Pancreas (tissue), 10 donors: ENCODE results near the gene FBXO33. TPM values are rescaled to one million over a fixed set of nuclear protein-coding genes. Genes with fewer than 3 reads are reported as not detected.

ENCODE experiments used
- ATAC-seq, 4 donors: fragments of 200-7000 bp; cut with Tn5 transposase; one replicate each; pipeline versions ENCODE4 v1.8.0 to v1.9.1; 2020; ENCODE audit warnings: mild to moderate bottlenecking in 4 of 4, moderate library complexity in 4 of 4
- DNase-seq, 6 donors: peaks; one replicate each; pipeline ENCODE4 v3.0.0-alpha.2; 2020
- FAIRE-seq: peaks from 2 replicates; lab custom pipeline; 2012; peaks lifted over from hg19 to GRCh38; lab: Jason Lieb, UNC
- H3K27ac ChIP-seq, 4 donors: fragments of 200-600 bp; sonication (generic); 1 replicate in 3 of 4; 2 replicates in 1 of 4; pipeline versions ENCODE4 v1.5.0 to v1.8.0; 2020
- H3K27me3 ChIP-seq, 4 donors: fragments of 200-600 bp; one replicate each; pipeline ENCODE4 v1.8.0; 2021
- H3K36me3 ChIP-seq, 3 donors: fragments of 200-600 bp; sonication (generic) in 1 of 3; one replicate each; pipeline versions ENCODE4 v1.5.0 to v1.8.0; 2020 to 2021
- H3K4me1 ChIP-seq, 3 donors: fragments of 200-600 bp; one replicate each; pipeline ENCODE4 v1.8.0; 2021
- H3K4me3 ChIP-seq, 4 donors: fragments of 200-600 bp; sonication (generic) in 2 of 4; one replicate each; pipeline versions ENCODE4 v1.5.0 to v1.8.0; 2020 to 2021
- H3K9me3 ChIP-seq, 4 donors: fragments of 200-600 bp; one replicate each; pipeline ENCODE4 v1.8.0; 2021
- WGBS, 2 donors: extraction: QIAGEN DNeasy Blood & Tissue Kit; methylation state at CpG; one replicate each; pipeline ENCODE4 v1.1.7; 2013; 5-methylcytosine and 5-hydroxymethylcytosine counted together
- intact Hi-C, 3 donors: fragments of 100-400 bp; cut with DNase I; formaldehyde crosslinking; loops; one replicate each; pipeline versions ENCODE4 v1.11.1 to v1.14.2; 2022
- polyA plus RNA-seq, 2 donors: library from polyadenylated mRNA; stranded (reverse); fragments of 200-250 nt; gene quantifications; one replicate each; pipeline ENCODE4 v1.2.3, GENCODE V29; 2013
- total RNA-seq, 6 donors: library from RNA; stranded (reverse); fragmentation: NEBNext Ultra II Directional in 4 of 6; extraction: Animal tissue kit (Norgen Biotek cat#: 25700) in 4 of 6; gene quantifications; one replicate each; pipeline versions ENCODE4 v1.2.1 to v1.2.4, GENCODE V29; 2021 to 2023
- TF ChIP-seq, protein P1 (sequence below), 4 donors: fragments of 200-600 bp; sonication (generic) in 3 of 4; IDR thresholded peaks; one replicate each; pipeline versions ENCODE4 v1.5.0 to v1.8.0; 2021; ENCODE audit warnings: antibody characterized with exemption in 4 of 4
- donor health status: healthy with polysubstance abuse.
- donor health status: DM: no; HTN: no; CAD: no; lungs with moderate emphysema.
- donor health status: DM: no; HTN: no; CAD: no.
- donor health status: control.
- donor health status: control.
- donor health status: Bipolar disorder and iron deficiency.
- donor health status: DM: yes; HTN: yes; CAD: no.
- donor health status: DM: no; HTN: no; CAD: no.
- donor health status: DM: no; HTN: no; CAD: no.
- donor health status: DM: yes; HTN: yes; CAD: no.

The FBXO33 gene
- total and polyA plus RNA-seq, 8 donors: 2.1 to 6.9 (median 4.8) TPM

DNA sequence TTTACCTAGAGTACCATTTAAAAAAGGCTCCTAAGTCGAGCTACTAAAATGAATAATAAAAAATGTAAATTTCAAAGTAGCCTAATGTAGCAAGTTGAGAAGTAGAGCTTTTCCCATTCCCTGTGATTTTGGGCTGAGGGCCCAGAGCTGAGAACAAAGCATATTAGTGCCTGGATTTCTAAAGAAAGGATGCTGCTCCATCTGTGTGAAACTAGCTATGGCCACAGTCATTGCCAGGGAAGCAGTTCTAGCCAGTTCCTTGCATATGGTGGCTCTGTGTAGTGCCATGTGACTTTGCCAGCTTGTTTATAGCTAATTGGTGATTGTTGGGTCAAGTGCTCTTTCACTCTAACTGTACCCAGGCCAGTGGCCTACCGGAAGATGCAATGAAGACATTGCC lies 20.4 kb upstream of the FBXO33 start:
- no peaks in the 10 kb centered on the region for H3K27me3 ChIP-seq
- WGBS, 2 donors: 91 to 96% methylated on average over 2 of the region's 2 CpGs
- intact Hi-C loops: no loop called here
- H3K4me1 ChIP-seq: no peaks in the 10 kb centered on the region
- FAIRE-seq (no peak), ATAC-seq (no peak), DNase-seq (no peak)
- H3K9me3 ChIP-seq: no peaks in the 10 kb centered on the region
- H3K27ac ChIP-seq: no peak overlapping the region
- no peak overlapping the region for H3K4me3 ChIP-seq
- H3K36me3 ChIP-seq: no peaks in the 10 kb centered on the region
- TF ChIP-seq, protein P1, sequence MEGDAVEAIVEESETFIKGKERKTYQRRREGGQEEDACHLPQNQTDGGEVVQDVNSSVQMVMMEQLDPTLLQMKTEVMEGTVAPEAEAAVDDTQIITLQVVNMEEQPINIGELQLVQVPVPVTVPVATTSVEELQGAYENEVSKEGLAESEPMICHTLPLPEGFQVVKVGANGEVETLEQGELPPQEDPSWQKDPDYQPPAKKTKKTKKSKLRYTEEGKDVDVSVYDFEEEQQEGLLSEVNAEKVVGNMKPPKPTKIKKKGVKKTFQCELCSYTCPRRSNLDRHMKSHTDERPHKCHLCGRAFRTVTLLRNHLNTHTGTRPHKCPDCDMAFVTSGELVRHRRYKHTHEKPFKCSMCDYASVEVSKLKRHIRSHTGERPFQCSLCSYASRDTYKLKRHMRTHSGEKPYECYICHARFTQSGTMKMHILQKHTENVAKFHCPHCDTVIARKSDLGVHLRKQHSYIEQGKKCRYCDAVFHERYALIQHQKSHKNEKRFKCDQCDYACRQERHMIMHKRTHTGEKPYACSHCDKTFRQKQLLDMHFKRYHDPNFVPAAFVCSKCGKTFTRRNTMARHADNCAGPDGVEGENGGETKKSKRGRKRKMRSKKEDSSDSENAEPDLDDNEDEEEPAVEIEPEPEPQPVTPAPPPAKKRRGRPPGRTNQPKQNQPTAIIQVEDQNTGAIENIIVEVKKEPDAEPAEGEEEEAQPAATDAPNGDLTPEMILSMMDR (IDR thresholded peaks at IDR 0.05): no peak

DNA sequence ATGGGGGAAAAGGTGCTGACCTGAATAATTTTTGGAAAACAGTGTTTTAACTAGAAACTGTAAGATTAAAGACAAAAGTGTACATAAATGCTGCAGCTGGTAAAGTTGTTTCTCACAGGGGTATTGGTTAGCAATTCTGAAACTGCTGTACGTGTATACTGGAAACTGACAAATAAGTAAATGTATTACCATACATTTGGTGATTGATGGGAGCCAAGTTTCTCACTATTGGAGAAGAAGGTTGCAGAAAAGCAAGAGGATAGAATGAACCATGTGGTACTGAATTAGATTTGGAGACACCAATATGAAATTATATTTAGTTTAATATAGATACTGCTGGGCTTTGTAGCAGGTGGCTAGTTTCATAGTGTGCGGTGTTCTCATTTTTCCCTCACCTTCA lies 19.6 kb upstream of the FBXO33 start:
- Histone ChIP-seq H3K27me3 (no peaks in the 10 kb centered on the region), H3K36me3 (no peaks in the 10 kb centered on the region), H3K27ac (no peak overlapping the region), H3K4me1 (no peaks in the 10 kb centered on the region), H3K9me3 (no peaks in the 10 kb centered on the region), H3K4me3 (no peak overlapping the region)
- 88 to 100% methylated on average over 2 of the region's 2 CpGs for WGBS, 2 donors
- ATAC-seq (no peak), FAIRE-seq (no peak), DNase-seq (no peak)
- TF ChIP-seq, protein P1 (IDR thresholded peaks at IDR 0.05): no peak
- intact Hi-C loops: no loop called here

DNA sequence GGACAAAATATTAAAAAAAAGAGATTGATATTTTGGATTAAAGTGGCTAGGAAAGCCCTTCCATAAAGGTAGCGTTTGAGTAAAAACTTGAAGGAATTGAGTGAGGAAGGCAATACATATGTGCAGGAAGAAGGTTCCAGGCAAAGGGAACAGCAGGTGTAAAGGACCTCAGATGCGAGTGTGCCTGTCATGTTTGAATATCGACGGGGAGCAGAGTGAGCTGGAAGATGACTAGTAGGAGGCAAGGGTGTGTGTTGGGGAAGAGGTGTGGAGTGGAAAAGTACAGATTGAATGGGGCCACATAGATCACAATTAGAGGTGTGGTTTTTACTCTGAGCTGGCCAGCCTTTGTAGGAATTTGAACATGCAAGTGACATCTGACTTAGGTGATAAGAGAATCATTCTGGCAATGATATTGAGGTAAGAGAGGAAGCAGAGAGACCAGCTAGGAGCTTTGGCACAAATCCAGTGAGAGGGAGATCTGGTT lies 15.0 kb upstream of the FBXO33 start:
- Histone ChIP-seq H3K27ac (no peak overlapping the region), H3K4me1 (no peaks in the 10 kb centered on the region), H3K9me3 (no peaks in the 10 kb centered on the region), H3K36me3 (no peaks in the 10 kb centered on the region), H3K4me3 (no peak overlapping the region), H3K27me3 (no peaks in the 10 kb centered on the region)
- FAIRE-seq: no peak
- WGBS, 2 donors: 73 to 82% methylated on average over 4 of the region's 4 CpGs
- intact Hi-C loops: no loop called here
- no peak for ATAC-seq
- DNase-seq: no peak
- TF ChIP-seq, protein P1 (IDR thresholded peaks at IDR 0.05): no peak

DNA sequence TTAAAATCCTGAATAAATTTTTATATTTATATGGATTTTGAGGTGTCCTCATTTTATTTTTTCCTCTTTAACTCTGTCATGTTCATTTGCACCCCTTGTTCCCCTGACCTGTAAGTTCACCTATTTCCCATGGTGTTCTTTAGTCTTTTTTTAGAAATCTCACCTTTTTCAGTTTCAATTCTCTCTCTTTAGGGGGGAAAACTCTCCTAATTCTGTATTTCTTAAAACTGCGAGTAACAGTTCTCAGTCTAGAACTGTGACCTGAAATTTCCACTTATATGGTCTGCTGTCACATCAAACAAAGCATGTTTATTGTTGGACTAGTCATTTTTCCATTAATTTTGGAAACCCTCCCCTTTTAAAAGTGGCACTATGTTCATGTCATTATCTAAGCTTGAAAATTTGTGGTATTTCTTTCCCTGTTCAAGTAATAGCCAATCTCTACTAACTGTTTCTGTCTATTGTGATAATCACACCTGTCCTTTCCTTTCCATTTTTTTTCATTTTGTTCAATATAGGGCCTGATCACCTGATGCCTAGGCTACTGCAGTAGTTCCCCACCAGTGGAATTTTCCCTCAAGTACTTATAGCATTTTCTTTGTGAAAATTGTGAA lies 14.0 kb upstream of the FBXO33 start:
- Histone ChIP-seq H3K27me3 (no peaks in the 10 kb centered on the region), H3K4me3 (no peak overlapping the region), H3K27ac (no peak overlapping the region), H3K36me3 (no peaks in the 10 kb centered on the region), H3K9me3 (no peaks in the 10 kb centered on the region), H3K4me1 (no peaks in the 10 kb centered on the region)
- ATAC-seq: no peak
- TF ChIP-seq, protein P1 (IDR thresholded peaks at IDR 0.05): no peak
- FAIRE-seq: no peak
- WGBS, 2 donors: 91 to 95% methylated on average over 1 of the region's 1 CpG
- intact Hi-C loops: no loop called here
- no peak for DNase-seq

DNA sequence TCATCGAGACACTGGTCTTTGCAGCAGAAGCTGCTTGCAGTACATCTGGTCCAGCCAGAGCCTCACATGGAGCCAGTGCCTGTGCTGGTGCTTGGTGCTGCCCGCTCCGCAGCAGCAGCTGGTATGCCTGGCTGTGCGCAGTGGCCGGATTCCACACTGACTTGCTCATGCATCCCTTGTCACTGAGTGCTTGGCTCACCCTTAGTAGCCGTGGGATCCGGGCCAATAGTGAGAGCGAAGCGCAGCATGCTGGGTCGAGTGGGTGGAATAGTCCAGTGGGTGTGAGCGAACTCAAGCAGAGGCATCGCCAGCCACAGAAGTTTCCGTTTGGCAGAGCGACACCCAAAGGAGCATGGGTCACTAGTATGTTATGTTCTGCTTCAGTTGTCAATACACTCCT lies 10.1 kb upstream of the FBXO33 start:
- 95% methylated on average over 14 of the region's 14 CpGs for WGBS, 2 donors
- Histone ChIP-seq H3K36me3 (no peaks in the 10 kb centered on the region), H3K4me1 (no peaks in the 10 kb centered on the region), H3K4me3 (no peak overlapping the region), H3K9me3 (no peaks in the 10 kb centered on the region), H3K27ac (no peak overlapping the region), H3K27me3 (no peaks in the 10 kb centered on the region)
- no peak for ATAC-seq
- no peak for FAIRE-seq
- DNase-seq: peak in 2 of 6 donors; percentile 15 to 48
- TF ChIP-seq, protein P1 (IDR thresholded peaks at IDR 0.05): no peak
- intact Hi-C loops: no loop called here
